Endothelial cell of umbilical vein (primary cell): ENCODE results near the gene RANBP17. TPM values are rescaled to one million over a fixed set of nuclear protein-coding genes. Genes with fewer than 3 reads are reported as not detected.

Source experiments
- BruUV-seq: library from RNA; stranded (reverse); fragments of 400-500 nt; replicated peaks from 2 replicates; lab custom pipeline; 2021; lab: Mats Ljungman, UMichigan
- CTCF ChIA-PET: fragments of 300-600, 350-600 bp; sonication (Branson Sonifier 250); formaldehyde crosslinking; loops from one replicate; lab custom pipeline; 2021; ENCODE audit warnings: antibody characterized with exemption, inconsistent platforms; lab: Charles Lee
- POLR2A ChIA-PET: fragments of 300-600, 350-600 bp; sonication (Branson Sonifier 250); formaldehyde crosslinking; loops from one replicate; lab custom pipeline; 2021; ENCODE audit warnings: antibody characterized with exemption, inconsistent platforms; lab: Charles Lee
- DNase-seq: peaks from one replicate; pipeline ENCODE4 v3.0.0-alpha.2; 2011; ENCODE audit warnings: low read depth, low spot score
- FAIRE-seq: peaks from 2 replicates; lab custom pipeline; 2011; peaks lifted over from hg19 to GRCh38; lab: Jason Lieb, UNC
- H2AFZ ChIP-seq: 2 replicates; pipeline ENCODE4 v1.6.0; 2012; ENCODE audit warnings: low read depth, low read length, control low read depth, inconsistent platforms
- H3K27ac ChIP-seq: 2 replicates; pipeline ENCODE4 v1.5.1; 2011; ENCODE audit warnings: low read depth, mild to moderate bottlenecking, control low read depth, low read length, moderate library complexity; ENCODE audit not compliant: insufficient read depth
- H3K27me3 ChIP-seq, 2 experiments: 2 replicates each; pipeline versions ENCODE4 v1.6.0 to v1.6.1; 2011; ENCODE audit warnings: low read length in 2 of 2, mixed read lengths in 1 of 2; ENCODE audit not compliant: control insufficient read depth in 2 of 2, insufficient read depth in 2 of 2
- H3K36me3 ChIP-seq, 2 experiments: 2 replicates in 1 of 2; 3 replicates in 1 of 2; pipeline ENCODE4 v1.5.1; 2011; ENCODE audit warnings: low read length in 2 of 2, mild to moderate bottlenecking in 1 of 2, moderate library complexity in 1 of 2; ENCODE audit not compliant: control insufficient read depth in 2 of 2, insufficient read depth in 2 of 2; ENCODE audit errors: extremely low read depth in 1 of 2
- H3K4me1 ChIP-seq: 3 replicates; pipeline ENCODE4 v1.5.1; 2011; ENCODE audit warnings: mild to moderate bottlenecking, low read length; ENCODE audit not compliant: control insufficient read depth, insufficient read depth; ENCODE audit errors: extremely low read depth
- H3K4me2 ChIP-seq: 2 replicates; pipeline ENCODE4 v1.6.1; 2011; ENCODE audit warnings: low read length, control low read depth, mixed read lengths; ENCODE audit not compliant: insufficient read depth
- H3K4me3 ChIP-seq, 3 experiments: fragments of 200-600 bp in 1 of 3; sonication (generic), shearing (Covaris generic) in 1 of 3; replicated peaks in 1 of 3; 2 replicates each; pipeline ENCODE4 v1.5.1; 2011 to 2016; ENCODE audit warnings: control low read depth in 3 of 3, low read length in 3 of 3, mild to moderate bottlenecking in 2 of 3, inconsistent platforms in 1 of 3, low read depth in 1 of 3, moderate library complexity in 1 of 3; ENCODE audit not compliant: insufficient read depth in 1 of 3
- H3K79me2 ChIP-seq: 2 replicates; pipeline ENCODE4 v1.6.0; 2012; ENCODE audit warnings: low read length, inconsistent platforms; ENCODE audit not compliant: control insufficient read depth, insufficient read depth
- H3K9ac ChIP-seq: replicated peaks from 2 replicates; pipeline ENCODE3; 2011; ENCODE audit warnings: low read length, control low read depth; ENCODE audit not compliant: insufficient read depth; ENCODE audit errors: extremely low read depth
- H3K9me1 ChIP-seq: replicated peaks from 3 replicates; pipeline ENCODE4 v1.6.0; 2011; ENCODE audit warnings: mild to moderate bottlenecking, low read length; ENCODE audit not compliant: control insufficient read depth, insufficient read depth; ENCODE audit errors: extremely low read depth
- H3K9me3 ChIP-seq: replicated peaks from 2 replicates; pipeline ENCODE4 v1.5.1; 2012; ENCODE audit warnings: low read length, inconsistent platforms; ENCODE audit not compliant: control insufficient read depth, insufficient read depth
- H4K20me1 ChIP-seq: replicated peaks from 2 replicates; pipeline ENCODE3; 2011; ENCODE audit warnings: mild to moderate bottlenecking, low read length; ENCODE audit not compliant: control insufficient read depth, insufficient read depth; ENCODE audit errors: extremely low read depth
- CTCF ChIP-seq, 2 donors: IDR thresholded peaks; 1 replicate in 1 of 2; 2 replicates in 1 of 2; pipeline ENCODE4 v1.5.1; 2011; ENCODE audit warnings: low read length in 2 of 2, mild to moderate bottlenecking in 2 of 2, moderate library complexity in 2 of 2, control low read depth in 1 of 2, inconsistent platforms in 1 of 2, low read depth in 1 of 2; ENCODE audit not compliant: insufficient read depth in 1 of 2; ENCODE audit errors: extremely low read depth in 1 of 2
- EZH2 ChIP-seq: IDR thresholded peaks from 2 replicates; pipeline ENCODE4 v1.6.1; 2012; ENCODE audit warnings: borderline replicate concordance, low read depth, mild to moderate bottlenecking, moderate library complexity, low read length, inconsistent platforms; ENCODE audit not compliant: severe bottlenecking
- FOS ChIP-seq: IDR thresholded peaks from 2 replicates; pipeline ENCODE4 v1.6.1; 2011; ENCODE audit warnings: mild to moderate bottlenecking, low read length, moderate library complexity, borderline replicate concordance; ENCODE audit not compliant: insufficient read depth
- GATA2 ChIP-seq: IDR thresholded peaks from 2 replicates; pipeline ENCODE4 v1.7.0; 2011; ENCODE audit warnings: low read depth, mild to moderate bottlenecking, moderate library complexity, mixed read lengths, low read length; ENCODE audit not compliant: insufficient read length, insufficient read depth
- JUN ChIP-seq: IDR thresholded peaks from 2 replicates; pipeline ENCODE4 v1.6.1; 2011; ENCODE audit warnings: borderline replicate concordance, low read depth; ENCODE audit not compliant: insufficient read length, insufficient read depth
- MAX ChIP-seq: IDR thresholded peaks from 2 replicates; pipeline ENCODE4 v1.6.1; 2011; ENCODE audit not compliant: insufficient read depth, insufficient read length
- MYC ChIP-seq: IDR thresholded peaks from one replicate; pipeline ENCODE4 v1.6.1; 2011; ENCODE audit warnings: mild to moderate bottlenecking, low read depth, low read length
- POLR2A ChIP-seq: IDR thresholded peaks from 2 replicates; pipeline ENCODE4 v1.6.1; 2012; ENCODE audit warnings: low read depth, mild to moderate bottlenecking, control low read depth, low read length
- POLR2AphosphoS5 ChIP-seq: IDR thresholded peaks from 2 replicates; pipeline ENCODE4 v1.6.1; 2012; ENCODE audit warnings: low read depth, mild to moderate bottlenecking, control low read depth, low read length, moderate library complexity; ENCODE audit not compliant: insufficient read depth
- dilution Hi-C: fragments of 300-500 bp; cut with MboI; formaldehyde crosslinking; loops from one replicate; pipeline ENCODE4 v1.15.0; 2019; ENCODE audit warnings: low sequenced_read_pairs; ENCODE audit not compliant: extremely low pct_ligation_motif_present
- intact Hi-C: fragments of 100-400 bp; cut with micrococcal nuclease; formaldehyde crosslinking; loops from one replicate; pipeline ENCODE4 v1.10.0; 2022
- polyA plus RNA-seq, 4 experiments: library from polyadenylated mRNA; depleted of rRNA in 3 of 4; stranded (reverse) in 3 of 4; unstranded in 1 of 4; fragments of >200 nt; gene quantifications; 2 replicates each; pipeline versions ENCODE4 v1.2.1 to v1.2.3, GENCODE V29; 2011 to 2012; ENCODE audit warnings: missing spikeins in 1 of 4
- total RNA-seq: library from RNA; stranded (reverse); gene quantifications from 2 replicates; pipeline ENCODE4 v1.2.3, GENCODE V29; 2021

RANBP17 gene
- total and polyA plus RNA-seq, 2 donors (not counting 3 experiments of a cell fraction or from before 2014, with no cell fraction given), result 5.6 to 13.6 TPM

- intact Hi-C loops, result no loop called here
- CTCF ChIA-PET, result interaction anchor here (1.8 kb wide), 1 partner anchor 11 kb away, joined by 8 read pairs; no protein-coding TSS in a partner anchor
- dilution Hi-C loops, result no loop called here
- Histone ChIP-seq H3K79me2 (no peaks in the 10 kb centered on the region), H3K9me3 (no peaks in the 10 kb centered on the region), H4K20me1 (no peaks in the 10 kb centered on the region), H3K4me2 (no peak overlapping the region), H3K4me1 (no peaks in the 10 kb centered on the region), H3K4me3 (no peak overlapping the region), H3K9ac (no peak overlapping the region), H3K27ac (no peak overlapping the region), H3K36me3 (no peaks in the 10 kb centered on the region), H3K27me3 (no peaks in the 10 kb centered on the region), H3K9me1 (no peaks in the 10 kb centered on the region), H2AFZ (no peak overlapping the region)
- no TSS peak for BruUV-seq
- TF ChIP-seq GATA2, result no peak
- no peak for TF ChIP-seq MAX
- no peak for TF ChIP-seq POLR2A
- TF ChIP-seq CTCF (IDR thresholded peaks at IDR 0.05; ENCODE audit: extremely low read depth in 1 of 2, insufficient read depth in 1 of 2, low read depth in 1 of 2, low read length in 2 of 2), result no peak
- TF ChIP-seq EZH2, result no peak
- no peak for TF ChIP-seq POLR2AphosphoS5
- no peak for TF ChIP-seq MYC
- no peak for TF ChIP-seq JUN
- TF ChIP-seq FOS, result no peak
- no peak for DNase-seq
- FAIRE-seq, result no peak
- POLR2A ChIA-PET, result no interaction called here
Measured at GRCh38 chr5:171283753-171284152, 421.9 kb downstream of the RANBP17 start.
